B cell (primary cell): Measurements from ENCODE around the gene MED27.

Experiments used
- CTCF ChIP-seq: fragments of 200-600 bp; IDR thresholded peaks from one replicate; pipeline ENCODE4 v1.8.0; 2022; ENCODE audit warnings: antibody characterized with exemption, mild to moderate bottlenecking
- EZH2 ChIP-seq: IDR thresholded peaks from 2 replicates; pipeline ENCODE4 v1.6.1; 2012; ENCODE audit warnings: borderline replicate concordance, low read depth, mild to moderate bottlenecking, moderate library complexity, low read length; ENCODE audit not compliant: insufficient read depth, poor library complexity, severe bottlenecking

- TF ChIP-seq CTCF (no peak), EZH2 (no peak)
Measured at GRCh38 chr9:132002643-132003318, 76.9 kb downstream of the MED27 start.
